K562 (cell line): ENCODE measurements around the gene EIF5. TPM values are rescaled to one million over a fixed set of nuclear protein-coding genes. Genes with fewer than 3 reads are reported as not detected.

Experiments
- ATF7 ChIP-seq: fragments of 450-650 bp; IDR thresholded peaks from 2 replicates; pipeline ENCODE4 v1.7.1; 2014; ENCODE audit warnings: mild to moderate bottlenecking, moderate library complexity
- CREB5 ChIP-seq: fragments of 250-450 bp; sonication (Bioruptor Pico); IDR thresholded peaks from 2 replicates; pipeline ENCODE4 v1.5.0; 2020; ENCODE audit warnings: mild to moderate bottlenecking
- ETS2 ChIP-seq: IDR thresholded peaks from 2 replicates; pipeline ENCODE4 v1.6.1; 2016; ENCODE audit warnings: borderline replicate concordance, missing genetic modification characterization, mild to moderate bottlenecking, moderate library complexity, missing compliant biosample characterization; ENCODE audit not compliant: poor library complexity, severe bottlenecking
- ETV6 ChIP-seq, 3 experiments: fragments of 150-350 bp in 1 of 3; sonication (generic) in 1 of 3; formaldehyde crosslinking in 1 of 3; IDR thresholded peaks; 2 replicates each; pipeline versions ENCODE4 v1.6.1 to v1.8.0; 2014 to 2022; ENCODE audit warnings: borderline replicate concordance in 2 of 3, low read depth in 2 of 3, antibody characterized with exemption in 1 of 3, low read length in 1 of 3, mild to moderate bottlenecking in 1 of 3, missing genetic modification reagents in 1 of 3
- GTF2E2 ChIP-seq: fragments of 200-800 bp; sonication (Bioruptor generic); IDR thresholded peaks from 2 replicates; pipeline ENCODE4 v1.6.1; 2016; ENCODE audit warnings: missing genetic modification characterization, missing compliant biosample characterization
- HOXB6 ChIP-seq: fragments of 250-450 bp; sonication (Bioruptor Pico); IDR thresholded peaks from 2 replicates; pipeline ENCODE4 v1.5.1; 2022; ENCODE audit warnings: mild to moderate bottlenecking, borderline replicate concordance
- ILF3 ChIP-seq: fragments of 450-650 bp; IDR thresholded peaks from 2 replicates; pipeline ENCODE4 v1.6.1; 2018; ENCODE audit warnings: antibody characterized with exemption, mild to moderate bottlenecking, moderate library complexity, borderline replicate concordance
- LEF1 ChIP-seq: fragments of 450-650 bp; IDR thresholded peaks from 2 replicates; pipeline ENCODE4 v1.6.1; 2016; ENCODE audit warnings: mild to moderate bottlenecking
- MBD1 ChIP-seq: fragments of 250-450 bp; sonication (Bioruptor Pico); IDR thresholded peaks from 2 replicates; pipeline ENCODE4 v1.8.0; 2022; ENCODE audit warnings: inconsistent platforms
- PCBP2 ChIP-seq: fragments of 200-400 bp; formaldehyde crosslinking; IDR thresholded peaks from 2 replicates; pipeline ENCODE4 v1.6.1; 2018; ENCODE audit warnings: low read length, low read depth, mild to moderate bottlenecking, moderate library complexity; ENCODE audit not compliant: poor library complexity, severe bottlenecking
- SMARCA5 ChIP-seq: fragments of 450-650 bp; IDR thresholded peaks from 2 replicates; pipeline ENCODE4 v1.6.1; 2016
- SMARCB1 ChIP-seq: IDR thresholded peaks from 2 replicates; pipeline ENCODE4 v1.6.1; 2011; ENCODE audit warnings: improper control_type of control experiment, low read depth; ENCODE audit not compliant: insufficient read length
- SP1 ChIP-seq: sonication (generic); formaldehyde crosslinking; IDR thresholded peaks from 2 replicates; pipeline ENCODE4 v1.8.1; 2022; ENCODE audit warnings: mild to moderate bottlenecking, missing genetic modification reagents
- SRSF1 ChIP-seq: fragments of 200-400 bp; formaldehyde crosslinking; IDR thresholded peaks from 2 replicates; pipeline ENCODE4 v1.6.1; 2017; ENCODE audit warnings: mild to moderate bottlenecking, low read depth, low read length, moderate library complexity
- THAP7 ChIP-seq: fragments of 250-450 bp; sonication (Bioruptor Pico); IDR thresholded peaks from 2 replicates; pipeline ENCODE4 v1.5.0; 2021
- ZBTB43 ChIP-seq: sonication (generic); formaldehyde crosslinking; IDR thresholded peaks from 2 replicates; pipeline ENCODE4 v1.8.0; 2023; ENCODE audit warnings: mild to moderate bottlenecking, missing genetic modification reagents
- ZNF263 ChIP-seq: sonication (generic); formaldehyde crosslinking; IDR thresholded peaks from 2 replicates; pipeline ENCODE4 v1.8.0; 2022; ENCODE audit warnings: mild to moderate bottlenecking, missing genetic modification reagents, borderline replicate concordance
- ZNF354B ChIP-seq: fragments of 250-450 bp; sonication (Bioruptor Pico); IDR thresholded peaks from 2 replicates; pipeline ENCODE4 v1.4.0; 2020
- ZNF583 ChIP-seq: fragments of 250-450 bp; sonication (Bioruptor Pico); IDR thresholded peaks from 2 replicates; pipeline ENCODE4 v1.4.0; 2020
- polyA plus RNA-seq, 8 experiments: library from polyadenylated mRNA; depleted of rRNA in 4 of 8; stranded (reverse) in 5 of 8; unstranded in 3 of 8; fragments of >200 nt; fragmentation: Nextera tagmentation in 2 of 8; fragmentation: Illumina TruSeq in 1 of 8; extraction: Ambion mirVana in 2 of 8; extraction: Trizol in 1 of 8; gene quantifications; 2 replicates each; pipeline versions ENCODE4 v1.2.1 to v1.2.3, GENCODE V29; 2011 to 2014; ENCODE audit warnings: inconsistent platforms in 1 of 8, missing spikeins in 1 of 8
- total RNA-seq, 7 experiments: library from RNA; depleted of rRNA in 6 of 7; stranded (reverse); fragments of >200 nt in 6 of 7; fragmentation: Illumina TruSeq in 2 of 7; extraction: Trizol in 2 of 7; gene quantifications; 2 replicates each; pipeline versions ENCODE4 v1.2.1 to v1.2.3, GENCODE V29; 2011 to 2021; ENCODE audit warnings: low replicate concordance in 1 of 7
- TF ChIP-seq, protein P1 (sequence below), 3 experiments: fragments of 200-800 bp in 1 of 3; sonication (Bioruptor generic) in 1 of 3; sonication (generic) in 1 of 3; formaldehyde crosslinking in 1 of 3; IDR thresholded peaks; 2 replicates each; pipeline versions ENCODE4 v1.6.1 to v1.8.0; 2016 to 2022; ENCODE audit warnings: mild to moderate bottlenecking in 2 of 3, missing compliant biosample characterization in 2 of 3, missing genetic modification characterization in 2 of 3, missing genetic modification reagents in 1 of 3

The EIF5 gene
- total and polyA plus RNA-seq, 9 of the 15 experiments (the other 6 are each of a cell fraction or from before 2014, with no cell fraction given): 92.7 to 442 (median 190) TPM

DNA sequence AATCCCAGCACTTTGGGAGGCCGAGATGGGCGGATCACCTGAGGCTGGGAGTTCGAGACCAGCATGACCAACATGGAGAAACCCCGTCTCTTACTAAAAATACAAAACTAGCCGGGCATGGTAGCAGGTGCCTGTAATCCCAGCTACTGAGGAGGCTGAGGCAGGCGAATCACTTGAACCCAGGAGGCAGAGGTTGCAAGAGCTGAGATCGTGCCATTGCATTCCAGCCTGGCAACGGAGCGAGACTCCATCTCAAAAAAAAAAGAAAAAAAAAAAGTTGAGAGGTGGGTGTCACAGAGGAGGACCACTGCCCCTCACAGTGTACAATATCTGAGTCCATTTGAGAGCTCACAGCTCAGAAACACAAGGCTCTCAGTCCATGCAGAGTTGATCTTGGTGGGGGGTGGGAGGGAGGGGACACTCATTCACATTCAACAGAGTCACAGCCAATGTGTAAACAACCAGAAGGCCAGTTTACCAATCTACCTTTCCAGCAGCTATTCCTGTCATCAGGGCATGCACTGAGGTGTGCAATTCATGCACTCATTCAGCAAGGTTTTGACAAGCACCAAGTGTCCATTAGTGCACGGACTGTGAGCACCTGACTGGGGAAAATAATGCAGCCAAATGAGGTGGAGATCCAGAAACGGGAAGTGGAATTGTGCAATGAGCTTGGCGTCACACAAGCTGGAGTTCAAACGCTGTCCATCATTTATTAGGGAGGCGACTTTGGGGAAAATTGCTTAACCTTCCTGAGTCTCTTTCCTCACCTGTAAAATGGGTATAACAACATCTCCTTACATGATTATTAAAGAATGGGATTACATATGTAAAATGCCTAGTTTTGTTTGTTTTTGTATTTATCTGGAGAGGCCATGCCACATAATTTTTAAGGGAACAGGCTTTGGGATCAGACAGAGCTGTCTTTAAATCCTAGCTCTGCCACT lies 4.4 kb upstream of the EIF5 start (continued):
- TF ChIP-seq MBD1 (CRISPR knock-in tag) (no peak), CREB5 (no peak), ZBTB43 (CRISPR knock-in tag) (no peak), ETS2 (no peak), HOXB6 (CRISPR knock-in tag) (no peak), ZNF583 (CRISPR knock-in tag) (no peak), SMARCB1 (no peak), SP1 (CRISPR knock-in tag) (peak; percentile 49; the same call in 1 of the 2 replicates), LEF1 (no peak), GTF2E2 (tag) (no peak), THAP7 (no peak), SMARCA5 (peak; percentile 83; the same call in 1 of the 2 replicates), ZNF263 (CRISPR knock-in tag) (no peak), ZNF354B (CRISPR knock-in tag) (no peak), SRSF1 (no peak), ATF7 (peak; percentile 77), PCBP2 (no peak), ILF3 (no peak), ETV6 (IDR thresholded peaks at IDR 0.05; ENCODE audit: borderline replicate concordance in 1 of 2, low read depth in 2 of 2, low read length in 1 of 2) (no peak), ETV6 (CRISPR knock-in tag; IDR thresholded peaks at IDR 0.05; ENCODE audit: borderline replicate concordance) (no peak)
- TF ChIP-seq, protein P1, sequence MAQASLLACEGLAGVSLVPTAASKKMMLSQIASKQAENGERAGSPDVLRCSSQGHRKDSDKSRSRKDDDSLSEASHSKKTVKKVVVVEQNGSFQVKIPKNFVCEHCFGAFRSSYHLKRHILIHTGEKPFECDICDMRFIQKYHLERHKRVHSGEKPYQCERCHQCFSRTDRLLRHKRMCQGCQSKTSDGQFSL (CRISPR knock-in tag; IDR thresholded peaks at IDR 0.05): no peak
- TF ChIP-seq, protein P1 (tag; IDR thresholded peaks at IDR 0.05): no peak
